Measurements from ENCODE around the gene PCDHGC5. TPM values are rescaled to one million over a fixed set of nuclear protein-coding genes. Genes with fewer than 3 reads are reported as not detected.

PCDHGC5 gene
- total RNA-seq, 1 donor from 2014 or later: 1.3 TPM

DNA sequence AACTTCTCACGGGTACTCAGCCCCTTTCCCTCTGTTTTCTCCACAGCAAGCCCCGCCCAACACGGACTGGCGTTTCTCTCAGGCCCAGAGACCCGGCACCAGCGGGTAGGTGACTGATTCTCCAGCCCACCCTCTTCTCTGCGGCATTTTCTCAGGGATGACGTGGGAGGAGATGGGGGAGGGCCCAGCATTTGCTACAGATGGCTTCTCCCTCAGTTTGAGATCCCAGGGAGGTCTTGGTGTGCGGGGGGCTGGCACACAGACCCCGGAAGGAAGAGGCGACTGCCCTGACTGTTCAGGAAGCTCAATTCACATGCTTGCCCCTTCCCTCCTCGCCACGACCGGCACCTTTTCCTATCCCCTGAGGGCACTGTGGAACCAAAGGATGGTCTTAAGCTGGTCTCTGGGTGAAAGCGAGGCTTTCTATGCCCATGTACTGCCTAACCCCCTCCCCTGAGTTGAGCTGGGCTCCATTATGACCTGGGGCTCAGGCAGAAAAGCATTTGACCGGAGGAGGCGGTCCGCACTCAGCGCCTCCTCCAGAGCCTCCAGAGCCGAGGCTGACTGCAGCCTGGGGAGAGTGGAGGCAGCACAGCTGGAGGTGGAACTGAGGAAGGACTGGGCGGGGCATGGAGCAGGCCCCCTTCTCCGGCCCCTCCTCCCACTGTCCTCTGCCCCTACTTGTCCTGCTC is 6.0 kb downstream of the PCDHGC5 start:
- TF ChIP-seq, protein P1, sequence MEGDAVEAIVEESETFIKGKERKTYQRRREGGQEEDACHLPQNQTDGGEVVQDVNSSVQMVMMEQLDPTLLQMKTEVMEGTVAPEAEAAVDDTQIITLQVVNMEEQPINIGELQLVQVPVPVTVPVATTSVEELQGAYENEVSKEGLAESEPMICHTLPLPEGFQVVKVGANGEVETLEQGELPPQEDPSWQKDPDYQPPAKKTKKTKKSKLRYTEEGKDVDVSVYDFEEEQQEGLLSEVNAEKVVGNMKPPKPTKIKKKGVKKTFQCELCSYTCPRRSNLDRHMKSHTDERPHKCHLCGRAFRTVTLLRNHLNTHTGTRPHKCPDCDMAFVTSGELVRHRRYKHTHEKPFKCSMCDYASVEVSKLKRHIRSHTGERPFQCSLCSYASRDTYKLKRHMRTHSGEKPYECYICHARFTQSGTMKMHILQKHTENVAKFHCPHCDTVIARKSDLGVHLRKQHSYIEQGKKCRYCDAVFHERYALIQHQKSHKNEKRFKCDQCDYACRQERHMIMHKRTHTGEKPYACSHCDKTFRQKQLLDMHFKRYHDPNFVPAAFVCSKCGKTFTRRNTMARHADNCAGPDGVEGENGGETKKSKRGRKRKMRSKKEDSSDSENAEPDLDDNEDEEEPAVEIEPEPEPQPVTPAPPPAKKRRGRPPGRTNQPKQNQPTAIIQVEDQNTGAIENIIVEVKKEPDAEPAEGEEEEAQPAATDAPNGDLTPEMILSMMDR (IDR thresholded peaks at IDR 0.05; ENCODE audit: unreplicated experiment): no peak

DNA sequence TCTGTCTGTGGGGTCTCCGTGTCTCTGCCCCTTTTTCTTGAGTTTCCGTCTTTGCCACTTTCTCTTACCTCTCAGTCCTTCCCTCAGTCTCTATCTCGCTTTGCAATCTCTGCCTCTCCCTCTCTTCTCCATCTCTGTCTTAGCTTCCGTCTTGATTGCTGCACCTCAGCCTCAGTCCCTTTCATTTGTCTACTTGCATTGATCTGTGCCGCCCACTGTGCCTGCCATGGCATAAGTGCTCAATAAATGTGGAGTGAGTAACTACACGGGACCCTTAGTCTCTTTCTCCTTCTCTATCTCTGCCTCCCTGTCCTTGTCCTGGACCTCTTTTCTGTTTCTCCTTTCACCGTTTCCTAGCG is 6.6 kb downstream of the PCDHGC5 start:
- H3K27ac Mint-ChIP-seq: no peak overlapping the region
- H3K36me3 Mint-ChIP-seq (ENCODE audit: insufficient read depth): peaks cover 10% of the 10 kb centered on the region
- H3K27me3 Mint-ChIP-seq: peaks cover 25% of the 10 kb centered on the region
- H3K4me1 Mint-ChIP-seq (ENCODE audit: low read depth): peaks cover 10% of the 10 kb centered on the region
- H3K4me3 Mint-ChIP-seq (ENCODE audit: low read depth): no peak overlapping the region
- DNase-seq (ENCODE audit: low spot score, unreplicated experiment): no peak
- no peaks in the 10 kb centered on the region for H3K9me3 Mint-ChIP-seq (ENCODE audit: low read depth)
- TF ChIP-seq, protein P1 (IDR thresholded peaks at IDR 0.05; ENCODE audit: unreplicated experiment): no peak

More for the DNA sequence above, 6.0 kb downstream of the PCDHGC5 start:
- Mint-ChIP-seq H3K9me3 (ENCODE audit: low read depth) (no peaks in the 10 kb centered on the region), H3K4me1 (ENCODE audit: low read depth) (peaks cover 10% of the 10 kb centered on the region), H3K36me3 (ENCODE audit: insufficient read depth) (peaks cover 10% of the 10 kb centered on the region), H3K4me3 (ENCODE audit: low read depth) (peak overlapping the region; percentile 52), H3K27ac (no peak overlapping the region), H3K27me3 (peaks cover 27% of the 10 kb centered on the region)
- no peak for DNase-seq (ENCODE audit: low spot score, unreplicated experiment)

DNA sequence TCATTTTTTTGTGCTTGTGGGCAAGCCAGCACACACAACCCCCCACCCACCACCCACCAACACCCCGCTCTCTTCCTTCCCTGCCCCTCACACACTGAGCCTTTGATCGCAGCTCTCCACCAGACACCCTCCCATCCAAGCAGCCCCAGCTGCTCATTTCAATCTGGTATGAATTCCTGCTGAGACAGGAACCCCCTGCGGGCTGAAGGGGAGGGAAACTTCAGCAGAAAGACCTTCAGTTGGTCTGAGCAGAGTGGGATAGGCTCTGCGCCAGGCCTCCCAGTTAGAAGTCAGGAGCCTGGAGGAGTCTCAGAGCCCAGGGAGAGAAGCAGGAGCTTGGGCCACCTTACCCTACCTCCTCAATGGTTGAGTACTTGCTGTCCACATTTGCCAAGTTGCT is 7.2 kb downstream of the PCDHGC5 start:
- no peak for DNase-seq (ENCODE audit: low spot score, unreplicated experiment)
- Mint-ChIP-seq H3K4me1 (ENCODE audit: low read depth) (peaks cover 10% of the 10 kb centered on the region), H3K27ac (no peak overlapping the region), H3K9me3 (ENCODE audit: low read depth) (no peaks in the 10 kb centered on the region), H3K36me3 (ENCODE audit: insufficient read depth) (peaks cover 7% of the 10 kb centered on the region), H3K27me3 (peaks cover 19% of the 10 kb centered on the region), H3K4me3 (ENCODE audit: low read depth) (no peak overlapping the region)
- TF ChIP-seq, protein P1 (IDR thresholded peaks at IDR 0.05; ENCODE audit: unreplicated experiment): no peak

DNA sequence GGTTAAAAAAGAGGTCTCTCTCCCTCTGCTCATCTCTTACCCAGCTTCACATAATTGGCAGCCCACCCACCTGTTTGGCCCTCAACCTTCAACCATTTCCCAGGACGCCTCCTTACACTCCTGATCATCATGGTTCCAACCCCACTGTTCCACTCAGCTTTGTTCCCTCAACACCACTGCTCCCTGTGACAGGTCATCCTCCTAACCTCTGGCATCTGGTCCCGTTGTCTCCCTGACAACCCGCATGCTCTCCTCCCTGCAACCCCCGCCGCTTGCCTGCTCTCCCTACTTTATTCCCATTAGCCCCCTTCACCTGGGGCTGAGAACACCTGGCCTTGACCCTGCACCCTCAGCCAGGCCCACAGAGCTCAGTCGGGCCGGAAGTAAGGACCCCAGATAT is 12.9 kb downstream of the PCDHGC5 start:
- Mint-ChIP-seq H3K4me1 (ENCODE audit: low read depth) (no peaks in the 10 kb centered on the region), H3K36me3 (ENCODE audit: insufficient read depth) (peaks cover 7% of the 10 kb centered on the region), H3K9me3 (ENCODE audit: low read depth) (no peaks in the 10 kb centered on the region), H3K27ac (no peak overlapping the region), H3K27me3 (no peaks in the 10 kb centered on the region), H3K4me3 (ENCODE audit: low read depth) (no peak overlapping the region)
- TF ChIP-seq, protein P1 (IDR thresholded peaks at IDR 0.05; ENCODE audit: unreplicated experiment): no peak
- DNase-seq (ENCODE audit: low spot score, unreplicated experiment): no peak

DNA sequence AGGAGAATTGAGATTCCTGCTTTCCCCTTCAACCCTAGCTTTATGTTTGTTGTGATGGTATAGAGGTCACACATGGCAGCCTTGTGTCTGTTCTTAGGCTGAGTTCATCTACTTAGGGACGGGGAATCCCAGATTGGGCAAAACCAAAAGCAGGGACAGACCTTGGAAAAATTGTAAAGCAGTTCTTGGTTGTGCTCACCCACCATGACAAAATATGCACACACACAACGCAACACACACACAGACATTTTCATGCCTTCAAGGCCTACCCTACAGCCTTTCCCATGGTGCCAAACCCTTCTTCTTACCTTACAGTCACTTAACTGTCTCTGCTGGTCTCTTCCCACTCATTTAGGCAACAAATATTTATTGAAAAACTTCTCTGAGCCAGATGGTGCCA is 14.8 kb downstream of the PCDHGC5 start:
- TF ChIP-seq, protein P1 (IDR thresholded peaks at IDR 0.05; ENCODE audit: unreplicated experiment): no peak
- no peak overlapping the region for H3K27ac Mint-ChIP-seq
- no peaks in the 10 kb centered on the region for H3K27me3 Mint-ChIP-seq
- H3K4me1 Mint-ChIP-seq (ENCODE audit: low read depth): peaks cover 3% of the 10 kb centered on the region
- no peak overlapping the region for H3K4me3 Mint-ChIP-seq (ENCODE audit: low read depth)
- DNase-seq (ENCODE audit: low spot score, unreplicated experiment): no peak
- no peaks in the 10 kb centered on the region for H3K9me3 Mint-ChIP-seq (ENCODE audit: low read depth)
- peaks cover 5% of the 10 kb centered on the region for H3K36me3 Mint-ChIP-seq (ENCODE audit: insufficient read depth)

Measured in progenitor cell of endocrine pancreas (in vitro differentiated cells).